Activated CD4-positive, CD25-positive, alpha-beta regulatory T cell treated with anti-CD3 and anti-CD28 coated beads, Interleukin-2, amount 50 U/mL, for 72 hours (primary cell): Measurements from ENCODE around the gene PLSCR3.

Experiments used
- DNase-seq: peaks from one replicate; pipeline ENCODE4 v3.0.0; 2021

Gene PLSCR3

DNA sequence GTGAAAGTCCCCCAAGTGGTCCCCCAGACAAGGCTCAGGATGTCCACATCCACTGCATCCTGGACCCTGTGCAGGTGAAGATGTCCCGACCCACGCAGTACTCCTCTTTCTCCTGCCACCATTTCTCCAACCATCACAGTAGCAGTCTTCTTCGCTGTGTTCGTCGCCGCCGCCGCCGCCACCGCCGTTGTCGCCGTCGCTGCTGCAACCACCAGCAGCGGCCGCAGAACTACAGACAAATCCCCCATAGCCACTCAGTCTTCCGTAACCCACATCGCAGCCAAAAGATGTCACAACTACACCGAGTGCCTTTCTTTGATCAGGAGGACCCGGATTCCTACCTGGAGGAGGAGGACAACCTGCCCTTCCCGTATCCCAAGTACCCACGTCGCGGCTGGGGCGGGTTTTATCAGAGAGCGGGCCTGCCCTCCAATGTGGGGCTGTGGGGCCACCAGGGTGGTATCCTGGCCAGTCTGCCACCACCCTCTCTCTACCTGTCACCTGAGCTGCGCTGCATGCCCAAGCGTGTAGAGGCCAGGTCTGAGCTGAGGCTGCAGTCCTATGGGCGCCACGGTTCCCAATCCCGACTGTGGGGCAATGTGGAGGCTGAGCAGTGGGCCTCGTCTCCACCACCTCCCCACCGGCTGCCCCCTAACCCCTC lies 32.0 kb upstream of the PLSCR3 start:
- no peak for DNase-seq

DNA sequence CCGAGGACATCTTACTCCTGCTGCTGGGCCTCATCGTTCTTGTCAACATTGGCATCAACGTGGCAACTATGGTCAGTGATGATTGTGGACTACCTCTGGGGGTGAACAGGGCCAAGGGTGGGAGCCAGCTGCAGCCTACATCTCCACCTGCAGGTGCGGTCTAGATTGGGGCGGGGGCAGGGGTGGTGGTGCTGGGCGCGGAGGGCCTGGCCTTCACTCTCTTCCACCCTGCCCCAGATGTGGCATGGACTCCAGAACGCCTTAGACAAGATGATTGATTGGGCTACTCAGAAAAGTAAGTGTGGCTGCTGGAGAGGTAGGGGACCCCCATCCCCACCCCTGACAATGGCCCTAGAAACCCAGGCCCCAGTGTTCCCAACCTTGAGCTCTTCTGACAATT lies 31.4 kb upstream of the PLSCR3 start:
- DNase-seq: no peak

DNA sequence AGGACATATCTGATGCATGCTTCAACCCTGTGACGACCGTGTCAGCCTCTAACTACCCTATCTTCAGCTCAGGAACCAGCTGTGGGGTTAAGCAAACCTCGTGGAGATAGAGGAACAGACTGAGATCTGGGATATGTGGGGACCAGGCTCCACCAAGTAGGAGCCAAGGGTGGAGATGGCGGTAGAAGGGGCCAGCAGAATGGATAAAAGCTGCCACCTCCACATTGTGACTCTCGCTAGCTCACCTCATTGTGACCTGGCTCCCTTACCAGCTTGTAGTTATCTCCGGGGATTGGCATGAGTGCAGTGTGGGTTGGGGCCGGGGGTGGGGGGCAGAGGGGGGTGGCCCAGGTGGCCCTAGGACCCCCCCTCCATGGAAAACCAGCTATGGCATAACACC lies 31.0 kb upstream of the PLSCR3 start, which contains the start of gene SPEM2:
SPEM2 (plus strand) TSS at position 301 of the 400 bp plus-strand sequence; CDS start at position 374, 73 bp downstream.
- no peak for DNase-seq

DNA sequence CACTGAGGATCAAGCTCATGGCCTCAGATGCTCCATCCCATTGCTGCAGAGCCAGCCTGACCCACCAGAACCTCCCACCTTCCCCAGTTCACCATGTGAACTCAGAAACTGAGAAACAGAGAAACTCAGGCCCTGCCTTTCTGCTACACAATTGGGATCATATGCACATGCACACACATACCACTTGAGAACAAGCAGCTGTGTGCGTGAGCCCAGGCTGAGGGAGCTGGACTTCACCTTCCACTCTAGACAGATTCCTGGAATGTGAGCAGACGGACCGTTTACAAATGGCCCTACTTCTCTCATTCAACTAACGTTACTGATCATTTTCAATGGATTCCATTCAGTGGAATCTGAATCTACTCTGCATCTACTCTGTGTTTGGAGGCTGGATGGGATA lies 29.4 kb upstream of the PLSCR3 start:
- DNase-seq: no peak

DNA sequence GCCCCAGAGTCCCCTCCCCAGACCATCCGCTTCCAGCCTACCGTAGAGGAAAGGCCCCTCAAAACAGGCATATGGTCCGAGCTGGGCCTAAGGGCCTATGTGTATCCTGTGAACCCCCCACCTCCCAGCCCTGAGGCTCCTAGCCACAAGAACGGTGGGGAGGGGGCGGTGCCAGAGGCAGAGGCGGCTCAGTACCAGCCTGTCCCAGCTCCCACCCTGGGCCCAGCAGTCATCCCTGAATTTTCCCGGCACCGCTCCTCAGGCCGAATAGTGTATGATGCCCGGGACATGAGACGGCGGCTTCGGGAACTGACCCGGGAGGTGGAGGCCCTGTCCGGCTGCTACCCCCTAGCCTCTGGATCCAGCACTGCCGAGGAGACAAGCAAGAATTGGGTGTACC lies 26.9 kb upstream of the PLSCR3 start:
- DNase-seq: no peak

DNA sequence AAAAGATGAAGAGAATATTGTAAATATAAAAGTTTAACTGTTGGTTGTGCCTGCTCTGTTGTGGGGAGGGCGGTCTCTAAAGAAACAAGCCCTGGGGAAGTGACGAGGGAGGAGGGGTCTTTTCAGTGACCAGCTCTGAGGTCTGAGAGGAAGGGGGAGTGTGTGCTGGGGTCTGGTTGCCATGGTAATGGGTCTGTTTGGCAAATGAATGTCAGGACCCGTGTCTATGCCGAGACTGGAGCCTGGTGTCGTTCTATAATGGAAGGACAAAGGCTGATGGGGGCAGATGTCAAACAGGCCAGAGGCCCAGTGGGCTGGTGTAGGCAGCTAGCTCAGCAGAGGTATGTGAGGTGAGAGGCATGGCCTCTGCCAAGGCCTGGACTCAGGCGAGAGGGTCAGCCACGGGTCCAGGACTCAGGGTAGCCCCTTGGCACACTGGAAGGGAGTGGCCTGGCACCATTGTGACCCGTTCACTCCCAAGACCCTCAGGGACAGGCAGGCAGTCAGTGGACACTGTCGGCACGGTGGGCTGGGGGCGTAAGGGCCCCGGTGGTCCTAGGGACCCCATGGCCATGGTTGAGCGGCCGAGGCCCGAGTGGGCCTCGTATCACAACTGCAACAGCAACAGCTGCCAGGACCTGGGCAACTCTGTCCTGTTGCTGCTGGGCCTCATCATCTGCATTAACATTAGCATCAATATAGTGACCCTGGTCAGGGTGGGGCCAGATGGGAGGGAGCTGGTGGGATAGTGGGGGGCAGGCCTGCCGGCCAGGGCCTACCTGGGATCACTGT lies 25.7 kb upstream of the PLSCR3 start, which contains the start of gene SPEM1:
SPEM1 (plus strand) TSS at position 506 of the 792 bp plus-strand sequence; CDS start at position 567, 61 bp downstream.
- no peak for DNase-seq

DNA sequence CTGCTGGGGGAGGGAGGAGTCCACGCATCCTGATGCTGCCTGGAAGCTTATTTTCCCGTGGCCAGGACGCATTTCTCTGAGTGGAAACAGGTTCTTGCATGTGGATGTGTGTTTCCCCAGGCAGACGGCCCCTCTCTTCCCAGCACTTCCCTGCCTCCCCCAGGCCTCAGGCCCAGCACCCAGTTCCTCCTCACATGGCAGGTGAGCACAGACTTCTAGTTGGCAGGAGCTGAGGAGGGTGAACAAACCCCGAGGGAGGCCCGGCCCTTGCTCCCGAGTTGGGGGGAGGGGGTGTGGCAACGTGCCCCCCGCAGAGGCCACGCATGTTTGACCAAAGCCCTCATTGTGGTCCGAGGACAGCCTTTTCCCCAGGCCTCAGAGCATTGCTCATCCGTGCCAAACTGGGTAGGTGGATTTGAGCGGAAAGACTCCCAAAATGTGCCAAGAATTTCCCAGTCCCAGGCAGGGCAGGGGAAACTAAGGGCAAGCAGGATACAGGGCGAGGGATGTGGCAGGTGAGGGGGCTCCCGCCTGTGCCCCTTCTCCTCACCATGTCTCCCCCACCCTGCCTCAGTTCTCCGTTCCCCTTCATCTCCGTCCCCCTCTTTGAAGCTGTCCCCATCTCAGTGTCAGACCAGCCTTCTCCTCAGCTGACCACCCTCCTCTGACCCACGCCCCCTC lies 24.3 kb upstream of the PLSCR3 start:
- no peak for DNase-seq

DNA sequence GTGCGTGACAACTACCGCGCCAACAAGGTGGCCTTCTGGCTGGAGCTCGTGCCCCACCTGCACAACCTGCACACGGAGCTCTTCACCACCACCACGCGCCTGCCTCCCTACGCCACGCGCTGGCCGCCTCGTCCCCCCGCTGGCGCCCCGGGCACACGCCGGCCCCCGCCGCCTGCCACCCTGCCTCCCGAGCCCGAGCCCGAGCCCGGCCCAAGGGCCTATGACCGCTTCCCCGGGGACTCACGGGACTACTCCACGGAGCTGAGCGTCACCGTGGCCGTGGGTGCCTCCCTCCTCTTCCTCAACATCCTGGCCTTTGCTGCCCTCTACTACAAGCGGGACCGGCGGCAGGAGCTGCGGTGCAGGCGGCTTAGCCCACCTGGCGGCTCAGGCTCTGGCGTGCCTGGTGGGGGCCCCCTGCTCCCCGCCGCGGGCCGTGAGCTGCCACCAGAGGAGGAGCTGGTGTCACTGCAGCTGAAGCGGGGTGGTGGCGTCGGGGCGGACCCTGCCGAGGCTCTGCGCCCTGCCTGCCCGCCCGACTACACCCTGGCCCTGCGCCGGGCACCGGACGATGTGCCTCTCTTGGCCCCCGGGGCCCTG lies 22.8 kb upstream of the PLSCR3 start:
- DNase-seq: no peak

DNA sequence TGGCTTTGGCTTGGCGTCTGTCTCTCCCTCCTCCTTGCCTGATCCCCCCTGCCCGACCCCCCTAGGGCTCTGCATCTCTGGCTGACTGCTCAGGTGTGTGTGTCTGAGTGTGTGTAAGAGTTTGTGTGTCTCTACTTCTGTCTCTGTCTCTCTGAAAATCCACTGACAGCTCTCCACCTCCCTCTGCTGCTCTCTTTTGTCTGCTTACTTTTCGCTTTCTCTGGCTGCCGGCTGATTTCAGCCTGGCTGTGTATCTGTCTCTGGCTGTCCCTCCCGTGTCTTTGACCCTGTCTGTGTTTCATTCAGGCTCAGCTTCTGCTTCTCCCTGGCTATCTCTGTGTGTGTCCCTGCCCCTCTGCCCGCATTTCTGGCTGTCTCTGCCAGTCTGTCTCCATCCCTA lies 22.0 kb upstream of the PLSCR3 start:
- DNase-seq: no peak

DNA sequence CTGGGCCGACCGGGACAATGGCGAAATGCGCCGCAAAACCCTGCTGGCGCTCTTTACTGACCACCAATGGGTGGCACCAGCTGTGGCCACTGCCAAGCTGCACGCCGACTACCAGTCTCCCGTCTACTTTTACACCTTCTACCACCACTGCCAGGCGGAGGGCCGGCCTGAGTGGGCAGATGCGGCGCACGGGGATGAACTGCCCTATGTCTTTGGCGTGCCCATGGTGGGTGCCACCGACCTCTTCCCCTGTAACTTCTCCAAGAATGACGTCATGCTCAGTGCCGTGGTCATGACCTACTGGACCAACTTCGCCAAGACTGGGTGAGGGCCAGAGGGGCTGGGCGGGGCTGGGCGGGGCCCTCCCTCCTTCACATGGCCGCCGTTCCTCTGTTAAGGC lies 21.5 kb upstream of the PLSCR3 start:
- DNase-seq: no peak

DNA sequence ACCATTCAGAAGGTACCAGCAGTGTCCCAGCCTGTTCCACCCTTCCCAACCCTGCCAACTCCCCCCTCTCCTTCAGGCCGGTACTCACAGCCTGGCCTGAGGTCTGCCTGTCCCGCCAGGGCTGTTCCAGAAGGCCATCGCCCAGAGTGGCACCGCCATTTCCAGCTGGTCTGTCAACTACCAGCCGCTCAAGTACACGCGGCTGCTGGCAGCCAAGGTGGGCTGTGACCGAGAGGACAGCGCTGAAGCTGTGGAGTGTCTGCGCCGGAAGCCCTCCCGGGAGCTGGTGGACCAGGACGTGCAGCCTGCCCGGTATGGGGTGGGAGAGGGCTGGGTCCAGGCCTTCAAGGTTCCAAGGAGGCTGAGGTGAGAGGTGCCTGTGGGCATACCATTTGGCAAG lies 20.5 kb upstream of the PLSCR3 start:
- no peak for DNase-seq

DNA sequence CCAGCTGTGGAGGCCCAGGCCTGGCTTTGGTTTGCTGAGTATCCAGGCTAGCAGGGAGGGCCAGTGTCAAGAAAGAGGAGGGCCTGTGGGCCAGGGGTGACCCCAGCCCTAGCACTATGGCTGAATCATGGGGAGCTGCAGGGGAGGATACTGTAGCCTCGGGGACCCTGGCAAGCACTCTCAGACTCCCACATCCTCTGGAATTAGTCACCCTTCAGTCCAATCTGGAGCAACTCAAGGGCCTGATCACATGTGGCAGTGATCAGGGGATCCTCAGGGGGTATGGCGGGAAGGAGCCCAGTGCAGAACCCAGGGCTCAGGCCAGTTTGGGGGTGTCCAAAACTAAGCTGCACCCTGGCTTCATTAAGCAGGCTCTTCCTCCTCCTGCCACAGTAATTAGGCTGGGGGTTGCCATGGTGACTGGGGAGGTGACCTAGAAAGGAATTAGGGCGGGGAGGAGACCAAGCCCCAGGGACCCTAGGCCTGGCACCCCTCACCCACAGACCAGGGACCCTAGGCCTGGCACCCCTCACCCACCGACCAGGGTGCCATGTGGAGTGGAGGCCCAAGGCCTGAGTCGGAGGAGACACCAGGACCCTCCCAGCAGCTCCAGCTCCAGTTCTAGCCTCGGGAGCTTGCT lies 19.1 kb upstream of the PLSCR3 start:
- DNase-seq: no peak

DNA sequence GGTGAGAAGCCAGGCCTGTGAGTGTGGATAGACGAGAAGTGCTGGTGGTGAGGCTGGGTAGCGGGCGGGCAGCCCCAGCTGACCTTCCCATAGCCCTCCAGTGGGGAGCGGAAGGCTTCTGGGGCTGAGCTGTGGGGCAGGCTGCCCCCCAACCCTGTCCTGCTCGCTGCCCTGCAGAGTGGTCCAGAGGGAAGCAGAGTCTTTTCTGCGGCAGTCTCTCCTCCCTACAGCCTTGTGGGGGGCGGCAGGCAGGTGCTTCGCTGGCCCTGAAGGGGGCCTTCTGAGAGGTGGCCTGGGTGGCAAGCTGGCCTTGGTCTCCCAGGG lies 17.1 kb upstream of the PLSCR3 start:
- no peak for DNase-seq

DNA sequence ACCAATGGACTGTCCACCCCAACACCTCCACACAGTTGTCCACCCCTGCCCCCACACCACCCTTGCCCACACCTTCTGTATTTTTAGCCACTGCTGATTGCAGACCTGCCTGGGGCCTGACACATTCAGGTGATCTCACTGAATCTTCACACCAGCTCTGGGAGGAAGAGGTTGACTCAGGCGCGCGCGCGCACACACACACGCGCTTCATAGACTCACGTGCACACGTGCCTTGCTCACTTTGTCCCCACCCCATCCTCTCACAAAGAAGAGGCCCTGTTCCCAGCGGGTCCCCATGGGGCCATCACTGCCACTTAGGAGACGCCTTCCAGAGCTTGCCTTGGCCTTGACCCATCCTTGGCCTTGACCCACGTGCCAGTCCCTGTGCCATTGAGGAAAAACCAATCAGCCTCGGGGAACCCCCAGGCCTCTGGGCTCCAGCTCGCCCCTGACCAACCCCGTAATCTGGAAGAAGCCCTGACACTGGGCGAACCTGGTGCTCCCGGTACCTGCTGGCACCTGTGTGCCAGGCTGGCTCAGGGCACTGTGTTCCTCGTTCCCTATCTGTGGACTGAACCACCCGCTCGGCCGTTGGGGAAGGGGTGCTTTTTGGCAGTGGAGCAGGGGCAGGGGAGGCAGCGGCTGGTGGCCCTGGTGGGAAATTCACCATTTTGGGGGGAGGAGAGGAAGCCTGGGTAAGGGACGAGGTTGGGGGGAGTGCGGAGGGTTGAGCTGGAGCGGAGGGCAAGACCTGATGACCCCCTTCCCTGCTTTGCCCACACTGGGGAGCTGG lies 16.5 kb upstream of the PLSCR3 start:
- no peak for DNase-seq

DNA sequence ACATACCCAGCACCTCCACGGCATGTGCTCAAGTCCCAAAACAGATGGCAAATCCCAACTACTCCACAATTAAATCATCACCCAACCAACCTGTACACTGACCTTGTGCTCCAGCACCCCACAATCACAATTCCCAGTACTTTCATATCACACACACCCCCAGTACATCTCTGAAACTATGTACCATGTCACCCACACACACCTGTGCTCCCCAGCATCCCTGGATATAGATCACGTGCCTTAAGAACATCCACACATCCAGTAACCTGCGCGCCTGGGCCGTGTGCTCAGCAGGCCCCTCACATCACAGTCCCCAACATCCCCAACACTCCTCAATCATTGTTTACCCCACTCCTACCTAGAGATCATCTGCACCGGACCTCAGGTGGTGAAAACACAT lies 15.4 kb upstream of the PLSCR3 start:
- DNase-seq: no peak

DNA sequence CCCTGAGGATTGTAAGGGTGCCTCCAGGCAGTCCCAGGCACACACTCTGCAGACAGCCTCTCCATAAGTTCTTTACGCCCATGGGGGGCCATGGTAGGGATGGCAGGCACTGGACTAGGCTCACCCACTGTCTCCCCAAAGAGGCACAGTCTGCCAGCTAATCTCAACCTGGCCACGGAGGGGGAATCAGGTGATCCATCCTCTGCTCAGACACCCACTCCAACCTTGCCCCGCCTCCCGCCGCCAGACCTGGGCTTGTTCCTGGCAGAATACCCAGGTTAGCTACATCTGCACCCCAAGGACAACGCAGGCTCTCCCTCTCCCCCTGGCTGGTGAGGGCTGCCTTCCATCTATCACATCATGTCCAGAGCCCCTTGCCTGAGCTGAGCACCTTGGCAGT lies 14.5 kb upstream of the PLSCR3 start:
- no peak for DNase-seq

DNA sequence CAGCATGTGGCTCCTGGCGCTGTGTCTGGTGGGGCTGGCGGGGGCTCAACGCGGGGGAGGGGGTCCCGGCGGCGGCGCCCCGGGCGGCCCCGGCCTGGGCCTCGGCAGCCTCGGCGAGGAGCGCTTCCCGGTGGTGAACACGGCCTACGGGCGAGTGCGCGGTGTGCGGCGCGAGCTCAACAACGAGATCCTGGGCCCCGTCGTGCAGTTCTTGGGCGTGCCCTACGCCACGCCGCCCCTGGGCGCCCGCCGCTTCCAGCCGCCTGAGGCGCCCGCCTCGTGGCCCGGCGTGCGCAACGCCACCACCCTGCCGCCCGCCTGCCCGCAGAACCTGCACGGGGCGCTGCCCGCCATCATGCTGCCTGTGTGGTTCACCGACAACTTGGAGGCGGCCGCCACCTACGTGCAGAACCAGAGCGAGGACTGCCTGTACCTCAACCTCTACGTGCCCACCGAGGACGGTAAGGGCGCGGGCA lies 14.0 kb upstream of the PLSCR3 start:
- DNase-seq: no peak

DNA sequence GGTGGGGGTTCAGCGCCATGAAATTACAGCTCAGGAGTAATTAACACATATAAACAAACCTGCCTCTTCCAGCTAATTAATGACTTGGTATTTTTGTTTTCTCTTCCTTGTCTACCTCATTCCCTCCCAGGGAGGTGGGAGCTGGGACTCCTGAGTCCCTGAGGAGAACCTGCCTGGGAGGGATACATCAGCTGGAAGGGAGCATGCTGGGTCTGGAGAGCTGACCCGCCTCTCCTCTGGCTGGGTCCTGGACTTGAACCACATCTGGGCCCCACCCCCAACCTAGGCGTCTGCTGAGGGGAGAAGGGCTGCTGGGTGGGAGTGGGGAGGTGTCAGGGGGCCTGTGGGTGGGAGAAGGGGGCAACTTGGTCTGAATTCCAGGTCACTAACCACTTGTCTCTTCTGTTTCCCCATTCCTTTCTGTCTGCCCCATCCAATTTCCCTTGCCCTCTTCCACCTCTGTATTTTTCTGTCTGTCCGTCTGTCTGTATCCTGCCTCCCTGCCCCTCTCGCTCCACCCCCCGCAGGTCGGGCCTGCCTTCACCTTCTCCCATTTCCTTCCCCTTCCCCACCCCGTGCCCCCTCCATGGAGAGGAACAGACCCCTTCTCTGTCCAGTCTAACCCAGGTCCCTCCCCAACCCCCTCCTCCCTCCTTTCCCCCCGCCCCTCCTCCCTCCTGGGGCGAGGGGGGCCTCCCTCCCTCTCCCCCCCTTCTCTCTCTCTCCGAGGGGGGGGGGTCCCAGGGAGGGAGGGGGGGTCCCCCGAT lies 13.3 kb upstream of the PLSCR3 start, which contains the start of gene NLGN2:
NLGN2 (plus strand) TSS at position 361 of the 767 bp plus-strand sequence. CDS start 411 bp downstream, outside the sequence.
- DNase-seq: no peak

DNA sequence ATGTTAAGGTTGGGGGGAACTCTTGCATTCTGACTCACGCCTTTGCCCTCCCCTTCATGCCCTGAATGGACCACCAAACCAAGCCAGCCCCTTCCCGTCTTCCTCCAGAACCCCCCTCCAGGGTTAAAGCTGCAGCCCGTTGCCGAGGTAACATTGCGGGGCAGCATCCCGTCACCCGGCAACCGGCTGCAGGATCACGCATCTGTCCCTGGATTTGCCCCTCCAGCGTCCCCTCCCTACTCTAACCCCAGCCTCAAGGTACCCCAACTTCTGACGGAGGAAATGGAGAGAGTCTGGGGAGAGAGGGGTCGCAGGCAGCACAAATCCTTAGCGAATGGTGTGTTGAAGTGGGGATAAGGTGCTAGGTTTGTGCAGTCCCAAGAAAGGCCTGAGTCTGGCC lies 12.8 kb upstream of the PLSCR3 start:
- no peak for DNase-seq

DNA sequence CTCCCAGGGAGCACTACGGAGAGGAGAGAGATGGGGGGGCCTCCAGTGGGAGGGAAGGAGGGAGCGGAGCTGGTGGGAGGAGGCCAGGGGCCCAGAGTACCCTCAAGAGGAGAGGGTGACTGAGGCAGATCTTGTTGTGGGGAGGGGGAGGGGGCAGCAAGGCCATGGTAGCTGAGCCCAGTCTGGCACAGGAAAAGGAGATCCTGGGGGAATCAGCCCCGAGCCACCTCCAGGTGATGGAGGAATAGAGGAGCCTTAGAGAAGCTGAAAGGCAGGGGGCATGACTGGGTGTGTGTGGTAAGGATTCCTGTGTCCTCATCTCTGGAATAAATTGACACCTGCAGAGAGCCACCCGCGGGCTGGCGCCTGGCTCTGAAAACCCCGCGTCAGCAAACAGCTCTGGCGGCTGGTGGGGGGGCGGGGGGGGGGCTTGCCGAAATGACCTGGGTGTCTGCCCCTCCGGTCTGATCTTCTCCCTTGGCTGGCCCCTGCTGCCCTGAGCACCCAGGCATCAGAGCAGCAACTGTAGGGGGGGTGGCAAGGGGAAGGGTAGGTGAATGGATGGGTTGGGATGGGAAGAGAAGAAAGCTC lies 12.0 kb upstream of the PLSCR3 start:
- DNase-seq: no peak
